C4-2B (cell line): Measurements from ENCODE around the gene ARV1.
"Not testable (repeated sequence)": the region's sequence is repeated elsewhere in the genome, so short reads cannot be mapped to it uniquely, and the experiment has no call there.

ENCODE experiments used
- ZFX ChIP-seq: fragments of 450-650 bp; IDR thresholded peaks from 2 replicates; pipeline ENCODE4 v1.6.1; 2017
- TF ChIP-seq, protein P1 (sequence below): fragments of 450-650 bp; conservative IDR thresholded peaks from 2 replicates; pipeline ENCODE4 v1.5.1; 2017; ENCODE audit warnings: mild to moderate bottlenecking

DNA sequence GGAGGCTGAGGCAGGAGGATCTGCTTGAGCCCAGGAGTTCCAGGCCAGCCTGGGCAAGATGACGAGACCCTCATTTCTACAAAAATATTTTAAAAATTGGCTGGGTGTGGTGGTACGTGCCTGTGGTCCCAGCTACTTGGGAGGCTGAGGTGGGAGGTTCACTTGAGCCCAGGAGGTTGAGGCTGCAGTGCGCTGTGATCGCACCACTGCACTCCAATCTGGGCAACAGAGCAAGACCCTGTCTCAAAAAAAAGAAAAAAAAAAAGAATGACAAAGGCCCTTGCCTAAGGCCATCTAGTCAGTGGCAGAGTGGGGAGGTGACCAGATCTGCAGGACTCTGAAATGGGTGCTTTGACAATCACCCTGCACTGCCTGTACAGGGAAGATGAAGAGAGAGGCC is 50.4 kb downstream of the ARV1 start:
- TF ChIP-seq, protein P1, sequence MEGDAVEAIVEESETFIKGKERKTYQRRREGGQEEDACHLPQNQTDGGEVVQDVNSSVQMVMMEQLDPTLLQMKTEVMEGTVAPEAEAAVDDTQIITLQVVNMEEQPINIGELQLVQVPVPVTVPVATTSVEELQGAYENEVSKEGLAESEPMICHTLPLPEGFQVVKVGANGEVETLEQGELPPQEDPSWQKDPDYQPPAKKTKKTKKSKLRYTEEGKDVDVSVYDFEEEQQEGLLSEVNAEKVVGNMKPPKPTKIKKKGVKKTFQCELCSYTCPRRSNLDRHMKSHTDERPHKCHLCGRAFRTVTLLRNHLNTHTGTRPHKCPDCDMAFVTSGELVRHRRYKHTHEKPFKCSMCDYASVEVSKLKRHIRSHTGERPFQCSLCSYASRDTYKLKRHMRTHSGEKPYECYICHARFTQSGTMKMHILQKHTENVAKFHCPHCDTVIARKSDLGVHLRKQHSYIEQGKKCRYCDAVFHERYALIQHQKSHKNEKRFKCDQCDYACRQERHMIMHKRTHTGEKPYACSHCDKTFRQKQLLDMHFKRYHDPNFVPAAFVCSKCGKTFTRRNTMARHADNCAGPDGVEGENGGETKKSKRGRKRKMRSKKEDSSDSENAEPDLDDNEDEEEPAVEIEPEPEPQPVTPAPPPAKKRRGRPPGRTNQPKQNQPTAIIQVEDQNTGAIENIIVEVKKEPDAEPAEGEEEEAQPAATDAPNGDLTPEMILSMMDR, result not testable (repeated sequence)
- not testable (repeated sequence) for TF ChIP-seq ZFX
